HL-60 (cell line): ENCODE measurements around the gene OSBPL2.

Experiments used
- CTCF ChIP-seq: IDR thresholded peaks from one replicate; pipeline ENCODE4 v1.5.1; 2011; ENCODE audit warnings: low read length, control low read depth, inconsistent platforms; ENCODE audit not compliant: insufficient read depth
- REST ChIP-seq: IDR thresholded peaks from 2 replicates; pipeline ENCODE4 v1.6.1; 2012; ENCODE audit warnings: low read depth; ENCODE audit not compliant: insufficient replicate concordance

- TF ChIP-seq REST (no peak), CTCF (no peak)
Observed at GRCh38 chr20:62277253-62277652, 38.9 kb downstream of the OSBPL2 start.
